Myocyte (in vitro differentiated cells): Measurements from ENCODE around the gene ELP5. TPM values are rescaled to one million over a fixed set of nuclear protein-coding genes. Genes with fewer than 3 reads are reported as not detected.

Source experiments
- DNase-seq: peaks from one replicate; pipeline ENCODE4 v3.0.0-alpha.2; 2012; ENCODE audit warnings: low read depth
- polyA plus RNA-seq: library from polyadenylated mRNA; unstranded; fragments of >200 nt; gene quantifications from one replicate; pipeline ENCODE4 v1.2.1, GENCODE V29; 2012; ENCODE audit warnings: missing spikeins
- total RNA-seq: library from RNA; depleted of rRNA; stranded (reverse); fragments of >200 nt; gene quantifications from 2 replicates; pipeline ENCODE4 v1.2.3, GENCODE V29; 2014

The ELP5 gene
- 75.1 and 81.8 TPM in 2 replicates for total RNA-seq
- 91.3 TPM for polyA plus RNA-seq

- DNase-seq, result peak; percentile 95
These were observed at the start of gene ELP5 for GRCh38 chr17:7252176-7253043. Gene ELP5, plus strand, starts transcription at chr17:7252215. Its CDS starts 336 bp downstream, at chr17:7252551.

GRCh38 chr17:7203391-7203790, 48.6 kb upstream of the ELP5 start:
- DNase-seq, result no peak

GRCh38 chr17:7204336-7204735, 47.7 kb upstream of the ELP5 start:
- DNase-seq, result no peak

- no peak for DNase-seq
These were observed 47.1 kb upstream of the ELP5 start for GRCh38 chr17:7204828-7205461.

GRCh38 chr17:7205561-7205960, 46.5 kb upstream of the ELP5 start:
- DNase-seq, result no peak

GRCh38 chr17:7207120-7208001, 44.7 kb upstream of the ELP5 start:
- DNase-seq, result no peak

GRCh38 chr17:7208027-7208571, 43.9 kb upstream of the ELP5 start:
- no peak for DNase-seq

GRCh38 chr17:7208754-7209460, 43.1 kb upstream of the ELP5 start:
- DNase-seq, result no peak

- no peak for DNase-seq
These were observed 40.3 kb upstream of the ELP5 start for GRCh38 chr17:7211491-7212273.

- peak; percentile 59 for DNase-seq
These were observed 38.1 kb upstream of the ELP5 start for GRCh38 chr17:7213895-7214299.

GRCh38 chr17:7214300-7215135, 37.5 kb upstream of the ELP5 start:
- peak; percentile 97 for DNase-seq

- DNase-seq, result no peak
These were observed 36.8 kb upstream of the ELP5 start for GRCh38 chr17:7215136-7215638.

GRCh38 chr17:7215652-7216180, 36.3 kb upstream of the ELP5 start:
- DNase-seq, result no peak

- DNase-seq, result no peak
These were observed 35.5 kb upstream of the ELP5 start for GRCh38 chr17:7216242-7217112.

GRCh38 chr17:7217113-7217987, 34.7 kb upstream of the ELP5 start:
- DNase-seq, result peak; percentile 70

- DNase-seq, result no peak
These were observed 33.8 kb upstream of the ELP5 start for GRCh38 chr17:7218166-7218565.
